GF-D8 (cell line): ENCODE measurements around the gene UBE3B.

ENCODE experiments used
- DNase-seq: peaks from one replicate; lab custom pipeline; 2025; lab: John Stamatoyannopoulos, UW

The UBE3B gene

DNA sequence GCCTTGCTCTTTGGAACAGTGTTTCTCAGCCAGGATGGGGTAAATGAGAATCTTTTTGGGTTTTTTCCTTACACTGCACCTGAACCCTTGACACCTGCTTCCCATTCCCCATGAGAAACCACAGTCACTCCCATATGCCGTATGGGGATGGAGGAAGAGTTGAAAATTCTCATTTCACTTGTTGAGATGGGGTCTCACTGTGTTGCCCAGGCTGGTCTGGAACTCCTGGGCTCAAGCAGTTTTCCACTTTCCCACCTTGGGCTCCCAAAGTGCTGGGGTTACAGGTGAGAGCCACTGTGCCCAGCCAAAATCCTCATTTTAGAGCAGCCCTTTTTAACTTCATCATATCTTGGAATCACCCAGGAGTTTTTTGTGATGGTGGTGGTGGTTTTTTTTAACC, 99.9 kb downstream of the UBE3B start:
- no peak for DNase-seq

DNA sequence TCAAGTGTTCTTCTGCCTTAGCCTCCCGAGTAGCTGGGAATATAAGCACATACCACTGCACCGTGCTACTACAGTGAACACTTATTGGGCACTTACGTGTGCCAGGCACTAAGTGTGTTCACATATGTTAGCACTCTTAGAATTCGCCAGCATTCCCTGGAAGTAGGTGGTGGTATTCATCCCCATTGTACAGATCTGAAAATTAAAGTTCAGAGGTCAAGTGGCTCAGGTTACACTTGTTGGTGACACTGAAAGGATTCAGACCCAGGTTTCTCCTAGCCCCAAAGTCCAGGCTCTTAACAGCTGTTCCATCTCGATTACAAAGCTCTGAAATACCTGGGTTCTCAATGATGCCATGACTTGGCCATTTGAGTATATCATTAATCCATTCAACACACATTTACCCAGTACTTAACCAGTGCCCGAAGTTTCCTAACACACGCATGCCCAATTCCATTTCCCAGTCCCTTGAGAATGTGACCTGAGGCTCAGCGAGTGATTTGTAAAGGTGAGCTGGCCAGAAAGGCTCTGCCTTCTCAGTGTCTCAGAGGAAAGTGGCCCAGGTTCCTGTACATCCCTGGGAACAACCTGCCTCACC, 101.0 kb downstream of the UBE3B start:
- no peak for DNase-seq

DNA sequence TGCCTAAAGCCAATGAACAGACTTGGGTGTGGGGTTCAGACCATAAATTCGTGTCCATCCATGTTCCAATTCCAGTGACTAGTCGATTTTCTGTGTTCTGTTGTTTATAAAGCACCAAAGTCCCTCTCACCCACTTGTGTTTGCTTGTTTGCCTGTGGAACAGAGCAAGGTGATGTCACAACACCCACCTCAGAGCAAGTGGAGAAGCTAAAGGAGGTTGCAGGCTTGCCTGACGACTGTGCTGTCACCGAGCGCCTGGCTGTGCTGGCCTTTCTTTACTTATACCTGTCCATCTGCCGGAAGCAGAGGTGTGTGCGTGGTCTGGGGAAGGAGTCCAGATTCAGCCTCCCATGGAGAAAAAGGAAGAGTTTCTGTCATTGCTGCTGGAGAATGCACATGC, 102.2 kb downstream of the UBE3B start:
- DNase-seq, result no peak

DNA sequence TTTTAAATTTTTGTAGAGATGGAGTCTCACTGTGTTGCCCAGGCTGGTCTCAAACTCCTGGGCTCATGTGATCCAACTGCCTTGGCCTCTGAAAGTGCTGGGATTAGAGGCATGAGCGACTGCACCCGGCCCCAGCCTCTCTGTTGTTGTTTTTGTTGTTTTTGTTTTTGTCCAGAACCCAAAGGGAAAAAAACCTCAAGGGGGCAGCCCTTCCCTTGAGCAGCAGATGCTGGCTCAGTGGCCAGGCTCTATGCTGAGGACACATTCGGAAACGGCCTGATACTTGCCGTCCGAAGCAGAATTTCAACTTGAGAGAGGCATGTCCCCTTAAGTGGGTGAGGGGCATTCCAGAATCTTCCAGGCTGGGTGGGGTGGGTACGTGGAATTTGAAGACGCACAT, 102.8 kb downstream of the UBE3B start:
- no peak for DNase-seq

DNA sequence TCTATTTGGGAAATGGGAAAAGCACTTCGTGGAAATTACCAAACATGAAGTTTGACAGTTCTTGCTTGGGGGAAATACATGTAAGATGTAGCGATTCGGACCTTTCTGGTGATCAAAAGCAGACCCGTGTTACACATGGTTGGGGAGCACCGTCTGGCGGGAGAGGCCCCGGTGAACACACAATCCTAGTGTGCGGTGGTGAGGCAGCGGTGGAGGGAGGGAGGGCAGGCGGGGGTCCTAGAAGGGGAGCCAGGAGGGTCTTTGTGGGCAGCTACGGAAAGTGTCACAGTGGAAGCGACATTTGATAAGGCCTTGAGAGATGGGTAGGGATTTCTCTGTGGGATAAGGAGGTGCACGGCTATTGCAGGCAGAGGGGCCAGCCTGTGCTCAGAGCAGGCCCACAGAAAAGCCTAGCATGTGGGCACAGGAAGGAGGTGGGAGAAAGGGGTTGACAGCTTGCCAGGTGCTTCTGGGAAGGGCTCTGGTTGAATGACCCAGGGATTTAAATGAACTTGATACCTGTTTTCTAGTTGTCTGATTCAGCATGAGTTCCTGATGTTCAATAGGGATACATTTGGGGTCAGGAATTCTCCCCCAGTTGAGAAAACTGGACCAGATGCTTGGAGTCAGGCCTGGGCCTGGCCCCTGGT, 103.4 kb downstream of the UBE3B start:
- DNase-seq, result no peak

DNA sequence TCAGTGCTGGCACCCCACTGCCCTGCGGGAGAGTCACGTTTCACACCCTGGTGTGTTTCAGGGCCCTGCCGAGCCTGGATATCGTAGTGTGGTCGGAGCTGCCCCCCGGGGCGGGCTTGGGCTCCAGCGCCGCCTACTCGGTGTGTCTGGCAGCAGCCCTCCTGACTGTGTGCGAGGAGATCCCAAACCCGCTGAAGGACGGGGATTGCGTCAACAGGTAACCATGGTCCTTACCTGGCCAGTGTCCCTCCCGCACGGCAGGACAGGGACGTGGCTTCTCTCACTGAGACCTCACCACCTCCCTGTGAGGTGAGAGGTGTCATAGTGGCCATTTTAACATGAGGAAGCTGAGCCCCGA, 103.9 kb downstream of the UBE3B start:
- no peak for DNase-seq

DNA sequence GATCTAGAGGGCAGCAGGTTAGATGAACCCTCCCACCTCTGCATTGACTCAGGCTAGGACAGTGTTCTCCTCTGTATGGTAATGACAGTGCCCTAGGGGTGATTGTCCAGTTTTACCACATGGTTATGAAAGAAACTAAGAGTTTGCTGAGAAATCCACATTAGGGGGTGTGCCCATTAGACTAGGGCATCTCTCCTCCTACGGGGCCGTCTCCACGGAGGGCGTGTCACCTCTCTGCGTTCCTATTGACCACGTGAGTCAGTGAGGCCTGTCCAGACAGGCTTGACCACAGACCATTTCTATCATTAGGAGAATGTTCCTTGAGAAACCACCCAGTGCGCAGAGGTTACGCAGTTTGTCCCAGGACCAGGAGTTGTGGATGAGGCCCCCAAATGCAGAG, 104.4 kb downstream of the UBE3B start:
- DNase-seq, result no peak

DNA sequence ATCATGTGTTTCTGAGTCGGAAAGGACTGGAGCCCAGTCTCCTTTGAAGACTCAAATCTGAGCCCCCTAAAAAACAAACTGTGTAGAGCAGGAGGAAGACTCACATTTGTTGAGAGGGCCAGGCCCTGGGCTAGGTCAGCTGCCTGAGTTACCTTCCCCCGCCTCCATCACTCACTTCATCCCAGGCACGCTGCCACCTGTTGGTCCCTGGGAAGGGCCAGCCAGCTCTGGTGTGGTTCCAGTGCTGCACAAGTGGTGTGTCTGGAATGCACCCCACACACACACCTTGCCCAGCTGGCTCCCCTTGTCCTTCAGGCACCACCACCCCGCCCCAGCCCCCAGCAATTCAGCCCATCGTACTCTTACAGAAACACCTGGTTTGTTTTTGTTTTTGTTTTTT, 105.2 kb downstream of the UBE3B start:
- DNase-seq, result no peak

DNA sequence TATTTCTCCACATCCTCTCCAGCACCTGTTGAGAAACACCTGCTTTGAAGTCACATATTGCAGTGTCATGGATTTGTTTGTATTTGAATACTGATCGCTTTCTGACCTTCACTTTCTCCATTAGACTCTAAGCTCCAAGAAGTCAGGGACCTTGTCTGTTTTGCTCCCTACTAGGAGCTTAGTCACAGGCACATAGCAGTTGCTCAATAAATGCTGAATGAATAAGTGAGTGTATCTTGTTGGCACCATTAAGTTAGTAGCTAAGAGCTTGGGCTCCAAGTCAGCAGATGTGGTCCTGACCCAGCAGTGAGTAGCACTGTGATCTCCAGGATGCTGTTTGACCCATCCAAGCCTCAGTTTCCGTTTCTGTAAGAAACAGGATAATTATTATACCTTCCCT, 106.3 kb downstream of the UBE3B start:
- no peak for DNase-seq
